T-cell (primary cell): ENCODE results near the gene AVL9. TPM values are rescaled to one million over a fixed set of nuclear protein-coding genes. Genes with fewer than 3 reads are reported as not detected.

Source experiments
- ATAC-seq, 4 experiments: fragments of 200-7000 bp in 3 of 4; fragments of 150-1000 bp in 1 of 4; cut with Tn5 transposase; replicated peaks in 1 of 4; 1 replicate in 3 of 4; 2 replicates in 1 of 4; pipeline ENCODE4 v1.10.0; 2021; ENCODE audit warnings: moderate library complexity in 3 of 4, mild to moderate bottlenecking in 2 of 4, moderate number of reproducible peaks in 1 of 4
- CTCF ChIA-PET, 2 donors: fragments of 300-600 bp; sonication (Branson Sonifier 250); formaldehyde crosslinking; loops; one replicate each; lab custom pipeline; 2022; ENCODE audit warnings: antibody characterized with exemption in 2 of 2; lab: Charles Lee
- POLR2A ChIA-PET, 2 donors: fragments of 300-600 bp; sonication (Branson Sonifier 250); formaldehyde crosslinking; loops; one replicate each; lab custom pipeline; 2022; ENCODE audit warnings: antibody characterized with exemption in 2 of 2; lab: Charles Lee
- DNase-seq, 35 experiments: peaks; one replicate each; pipeline versions ENCODE4 v3.0.0 to v3.0.0-alpha.2; 2013 to 2023
- H3K27ac ChIP-seq: one replicate; pipeline ENCODE4 v1.5.1; 2013; ENCODE audit warnings: low read length
- H3K27me3 ChIP-seq, 2 experiments: replicated peaks in 1 of 2; 1 replicate in 1 of 2; 2 replicates in 1 of 2; pipeline versions ENCODE4 v1.6.1 to v1.7.0; 2013; ENCODE audit warnings: low read length in 1 of 2, mixed read lengths in 1 of 2; ENCODE audit not compliant: control insufficient read depth in 2 of 2, insufficient read depth in 2 of 2; ENCODE audit errors: extremely low read depth in 1 of 2
- H3K36me3 ChIP-seq, 2 donors: 1 replicate in 1 of 2; 2 replicates in 1 of 2; pipeline versions ENCODE4 v1.6.1 to v1.7.0; 2013; ENCODE audit warnings: low read length in 1 of 2; ENCODE audit not compliant: control insufficient read depth in 2 of 2, insufficient read depth in 1 of 2; ENCODE audit errors: extremely low read depth in 1 of 2
- H3K4me1 ChIP-seq, 2 experiments: 1 replicate in 1 of 2; 2 replicates in 1 of 2; pipeline versions ENCODE4 v1.6.1 to v1.7.0; 2013; ENCODE audit warnings: low read length in 2 of 2, mixed read lengths in 1 of 2; ENCODE audit not compliant: insufficient read depth in 2 of 2, control insufficient read depth in 1 of 2; ENCODE audit errors: extremely low read depth in 1 of 2
- H3K4me3 ChIP-seq, 2 donors: 1 replicate in 1 of 2; 2 replicates in 1 of 2; pipeline versions ENCODE4 v1.5.1 to v1.7.0; 2013; ENCODE audit warnings: mild to moderate bottlenecking in 2 of 2, low read length in 1 of 2, moderate library complexity in 1 of 2; ENCODE audit not compliant: control insufficient read depth in 1 of 2; ENCODE audit errors: extremely low read depth in 1 of 2
- H3K9me3 ChIP-seq: 2 replicates; pipeline ENCODE4 v1.7.0; 2013
- H3K27ac Mint-ChIP-seq, 2 donors: one replicate each; pipeline ENCODE4 v1.8.0; 2020 to 2021; ENCODE audit warnings: mild to moderate bottlenecking in 2 of 2, mixed read lengths in 2 of 2
- H3K27me3 Mint-ChIP-seq, 2 donors: one replicate each; pipeline ENCODE4 v1.8.0; 2021 to 2022; ENCODE audit warnings: mixed read lengths in 2 of 2
- H3K36me3 Mint-ChIP-seq: one replicate; pipeline ENCODE4 v1.8.0; 2021; ENCODE audit warnings: mixed read lengths
- H3K4me1 Mint-ChIP-seq, 3 donors: one replicate each; pipeline ENCODE4 v1.8.0; 2020 to 2022; ENCODE audit warnings: mixed read lengths in 3 of 3, mild to moderate bottlenecking in 1 of 3
- H3K4me3 Mint-ChIP-seq, 3 donors: one replicate each; pipeline ENCODE4 v1.8.0; 2020 to 2022; ENCODE audit warnings: mild to moderate bottlenecking in 3 of 3, mixed read lengths in 3 of 3, moderate library complexity in 3 of 3
- H3K9me3 Mint-ChIP-seq, 3 donors: one replicate each; pipeline ENCODE4 v1.8.0; 2020 to 2022; ENCODE audit warnings: mixed read lengths in 3 of 3
- WGBS: methylation state at CpG from one replicate; pipeline ENCODE4 v1.1.5; 2013; ENCODE audit warnings: missing lambda C conversion rate; ENCODE audit not compliant: insufficient coverage; 5-methylcytosine and 5-hydroxymethylcytosine counted together
- total RNA-seq, 35 experiments: library from RNA in 6 of 35; stranded (reverse) in 6 of 35; fragments of 120-200 nt in 1 of 35; gene quantifications; one replicate each; pipeline versions ENCODE4 v1.2.1 to v1.2.4 and lab custom pipeline; 2013 to 2026

The AVL9 gene
- 10 to 100 TPM; 39.3 to 44.9 (median 39.7) TPM for total RNA-seq
- 50.2 TPM for total RNA-seq (2013)
- total RNA-seq (lab: John Stamatoyannopoulos, UW): 40.4 to 148 (median 113) reads per million in 29 experiments

DNA sequence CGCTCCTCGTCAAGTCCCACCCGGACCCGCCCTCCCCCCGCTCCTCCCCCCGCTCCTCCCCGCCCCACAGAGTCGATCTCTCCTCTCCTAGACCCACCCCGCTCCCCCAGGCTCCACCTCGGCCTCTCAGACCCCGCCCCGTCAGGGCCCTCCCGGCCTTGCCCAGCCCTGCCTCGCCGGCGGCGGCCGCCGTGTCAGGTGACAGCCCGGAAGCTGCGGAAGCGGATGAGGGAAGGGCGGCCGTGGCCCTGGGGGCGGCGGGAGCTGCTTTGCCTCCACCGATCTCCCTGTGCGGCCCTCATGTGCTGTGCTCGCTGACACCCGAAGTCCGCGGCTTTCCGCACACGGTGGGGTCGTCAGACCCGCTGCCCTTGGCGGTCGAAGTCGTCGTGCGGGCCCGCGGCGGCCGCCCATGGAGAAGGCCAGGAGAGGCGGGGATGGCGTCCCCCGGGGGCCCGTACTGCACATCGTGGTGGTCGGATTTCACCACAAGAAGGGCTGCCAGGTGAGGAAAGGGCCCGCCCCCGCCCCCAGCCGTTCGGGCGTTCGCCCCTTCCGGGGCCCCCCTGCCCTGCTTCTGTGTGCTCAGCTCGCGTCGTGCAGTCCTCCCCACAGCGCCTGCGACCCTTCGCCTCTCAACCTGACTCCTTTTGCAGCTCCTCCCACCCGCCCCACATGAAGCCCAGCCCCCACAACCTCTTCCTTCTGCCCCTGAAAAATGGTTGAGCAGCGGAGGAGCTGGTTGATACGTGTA, at the start of gene AVL9:
Gene AVL9 (plus strand): TSS at position 192 of the 754 bp plus-strand sequence. CDS start 221 bp downstream, at position 413.
- Mint-ChIP-seq H3K4me3 (peak within 1 kb of the TSS; percentile 90 to 98 (median 91)), H3K36me3 (peaks cover 11% of the 10 kb centered on the region), H3K9me3 (no peaks in the 10 kb centered on the region), H3K27ac (peak within 1 kb of the TSS; percentile 95 to 96), H3K4me1 (peaks cover 46 to 55% (median 47%) of the 10 kb centered on the region in 3 donors), H3K27me3 (no peaks in the 10 kb centered on the region)
- no peaks in the 10 kb centered on the region for H3K27me3 ChIP-seq
- peak within 1 kb of the TSS; percentile 68 to 79 for H3K4me3 ChIP-seq
- POLR2A ChIA-PET: interaction anchor here (0.6 to 1.0 kb wide), 8 partner anchors 10 to 639 kb away, joined by 3 to 11 read pairs (median 6); partner anchors contain the start of gene NT5C3A (in 1 of the 2)
- WGBS: under 1% methylated on average over 46 of the region's 67 CpGs
- CTCF ChIA-PET: interaction anchor here (0.6 to 1.5 kb wide), 6 partner anchors 16 to 351 kb away, joined by 3 to 4 read pairs (median 3); no protein-coding TSS in a partner anchor
- ATAC-seq (peak; percentile 93 to 97 (median 96)), DNase-seq (peak; percentile 97 to 100 (median 99))
- peaks cover 12 to 17% of the 10 kb centered on the region in 2 experiments for H3K4me1 ChIP-seq
- peaks cover 0 to 5% of the 10 kb centered on the region in 2 donors for H3K36me3 ChIP-seq
- H3K9me3 ChIP-seq: no peaks in the 10 kb centered on the region
- peak within 1 kb of the TSS; percentile 80 for H3K27ac ChIP-seq

DNA sequence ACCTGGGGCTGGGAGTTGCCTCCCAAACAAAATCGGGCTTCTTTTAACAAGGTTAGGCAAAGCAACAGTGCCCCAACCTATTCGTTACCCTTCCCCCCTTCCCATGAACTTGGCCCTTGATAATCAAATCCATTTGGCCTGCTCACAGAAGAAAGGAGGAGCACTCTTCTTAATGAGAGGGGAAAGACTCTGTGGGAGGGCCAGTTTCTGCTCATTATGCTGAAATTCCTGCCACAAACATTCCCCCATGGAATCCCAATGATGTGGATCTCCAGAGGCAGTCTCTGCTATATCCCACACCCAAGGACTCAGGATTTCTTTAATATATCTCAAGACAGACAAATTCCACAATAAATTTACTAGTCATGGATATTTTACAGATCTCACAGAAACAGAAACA, 48.1 kb upstream of the AVL9 start:
- H3K36me3 ChIP-seq: no peaks in the 10 kb centered on the region
- Mint-ChIP-seq H3K36me3 (no peaks in the 10 kb centered on the region), H3K27me3 (peaks cover 10 to 19% of the 10 kb centered on the region in 2 donors), H3K27ac (no peak overlapping the region), H3K4me1 (no peaks in the 10 kb centered on the region), H3K4me3 (no peak overlapping the region), H3K9me3 (peaks cover 0 to 10% (median 10%) of the 10 kb centered on the region in 3 donors)
- no CpG with 5 or more reads among the region's 2 CpGs for WGBS
- no peak overlapping the region for H3K4me3 ChIP-seq
- DNase-seq (no peak), ATAC-seq (no peak)
- H3K4me1 ChIP-seq: no peaks in the 10 kb centered on the region
- CTCF ChIA-PET: no interaction called here
- H3K9me3 ChIP-seq: no peaks in the 10 kb centered on the region
- no peak overlapping the region for H3K27ac ChIP-seq
- POLR2A ChIA-PET: no interaction called here
- peaks cover 0 to 5% of the 10 kb centered on the region in 2 experiments for H3K27me3 ChIP-seq

DNA sequence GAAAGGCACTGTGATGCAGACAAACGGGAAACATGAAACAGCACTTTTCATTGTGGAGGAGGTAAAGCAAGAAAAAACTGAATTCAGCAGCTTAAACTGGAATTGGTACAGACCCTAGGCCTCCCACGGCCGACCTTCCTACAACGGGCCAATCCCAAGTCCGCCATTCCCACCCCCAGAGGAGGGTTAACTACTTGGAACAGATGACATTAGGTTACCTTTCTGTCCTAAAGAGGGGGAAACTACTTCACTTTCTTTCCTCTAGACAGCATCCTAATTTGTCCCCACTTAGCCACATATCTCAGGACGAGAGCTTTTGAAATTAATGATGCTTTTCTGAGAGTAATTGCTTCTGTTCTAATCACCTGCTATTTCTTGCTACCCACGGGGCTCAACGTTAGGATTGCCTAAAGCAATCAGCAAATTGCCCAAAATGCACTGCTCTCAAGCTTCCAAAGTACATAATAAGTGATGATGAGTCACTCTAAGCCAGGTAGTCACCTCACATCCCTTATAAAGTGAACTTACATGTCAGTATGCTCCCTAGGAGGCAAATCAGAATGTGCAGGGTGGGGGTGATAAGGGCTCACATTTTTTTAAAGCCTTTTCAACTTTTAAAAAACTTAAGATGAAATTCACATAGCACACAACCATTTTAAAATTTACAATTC, 41.8 kb upstream of the AVL9 start:
- WGBS: no CpG with 5 or more reads among the region's 8 CpGs
- no peaks in the 10 kb centered on the region for H3K9me3 ChIP-seq
- ChIA-PET CTCF (no interaction called here), POLR2A (no interaction called here)
- ATAC-seq (no peak), DNase-seq (no peak)
- no peak overlapping the region for H3K27ac ChIP-seq
- Mint-ChIP-seq H3K4me3 (no peak overlapping the region), H3K36me3 (no peaks in the 10 kb centered on the region), H3K9me3 (peaks cover 0 to 5% (median 0%) of the 10 kb centered on the region in 3 donors), H3K27me3 (peaks cover 9 to 12% of the 10 kb centered on the region in 2 donors), H3K4me1 (no peaks in the 10 kb centered on the region), H3K27ac (no peak overlapping the region)
- no peak overlapping the region for H3K4me3 ChIP-seq
- peaks cover 0 to 9% of the 10 kb centered on the region in 2 experiments for H3K27me3 ChIP-seq
- H3K4me1 ChIP-seq: no peaks in the 10 kb centered on the region
- no peaks in the 10 kb centered on the region for H3K36me3 ChIP-seq

DNA sequence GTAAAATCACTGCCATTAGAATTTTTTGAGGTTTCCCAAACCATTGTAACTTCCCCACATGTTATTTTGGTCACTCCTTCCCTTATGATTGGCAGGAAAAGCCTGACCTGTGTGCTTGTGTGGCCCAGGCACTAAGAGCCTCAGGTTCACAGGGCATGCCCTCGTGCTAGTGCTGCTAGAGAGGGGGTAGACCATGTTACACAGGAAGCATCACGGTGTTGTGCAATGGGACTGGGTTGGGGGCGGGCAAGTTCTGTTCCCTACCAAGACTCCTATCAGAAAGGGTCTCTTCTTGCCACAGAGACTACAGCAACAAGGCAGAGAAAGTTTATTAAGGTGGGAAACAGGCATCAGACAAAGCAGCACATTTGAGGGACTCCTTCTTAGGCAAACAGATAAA, 37.3 kb upstream of the AVL9 start:
- 50% methylated on average over 1 of the region's 3 CpGs for WGBS
- Mint-ChIP-seq H3K9me3 (no peaks in the 10 kb centered on the region), H3K27me3 (peaks cover 11 to 14% of the 10 kb centered on the region in 2 donors), H3K27ac (no peak overlapping the region), H3K4me1 (no peaks in the 10 kb centered on the region), H3K36me3 (no peaks in the 10 kb centered on the region), H3K4me3 (no peak overlapping the region)
- H3K36me3 ChIP-seq: no peaks in the 10 kb centered on the region
- no peak overlapping the region for H3K27ac ChIP-seq
- ChIA-PET CTCF (no interaction called here), POLR2A (no interaction called here)
- no peak for ATAC-seq
- peaks cover 0 to 9% of the 10 kb centered on the region in 2 experiments for H3K27me3 ChIP-seq
- no peaks in the 10 kb centered on the region for H3K4me1 ChIP-seq
- no peaks in the 10 kb centered on the region for H3K9me3 ChIP-seq
- no peak for DNase-seq
- H3K4me3 ChIP-seq: no peak overlapping the region

DNA sequence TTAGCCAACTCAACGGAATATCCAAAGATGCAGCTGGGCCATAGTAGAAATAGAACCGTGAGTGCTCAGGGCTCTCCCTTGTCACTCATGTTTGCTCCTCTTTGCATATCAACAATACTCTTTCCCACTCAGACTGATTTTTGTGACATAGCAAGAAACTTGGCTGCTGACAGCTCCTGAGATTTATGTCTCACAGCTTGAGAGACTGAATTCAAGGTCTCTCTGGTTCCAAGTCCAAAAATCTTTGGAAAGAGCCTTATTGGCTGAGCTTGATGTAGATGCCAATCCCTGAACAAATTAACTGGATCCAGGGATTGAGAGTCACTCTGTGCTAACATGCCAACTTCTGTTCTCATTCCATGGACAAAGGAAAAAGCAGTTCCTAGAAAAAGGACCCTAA, 35.5 kb upstream of the AVL9 start:
- peaks cover 6 to 9% of the 10 kb centered on the region in 2 donors for H3K27me3 Mint-ChIP-seq
- CTCF ChIA-PET: interaction anchor here in 1 of 2 donors (0.6 kb wide), 1 partner anchor 112 kb away, joined by 3 read pairs; no protein-coding TSS in a partner anchor
- H3K27me3 ChIP-seq: peaks cover 0 to 7% of the 10 kb centered on the region in 2 experiments

DNA sequence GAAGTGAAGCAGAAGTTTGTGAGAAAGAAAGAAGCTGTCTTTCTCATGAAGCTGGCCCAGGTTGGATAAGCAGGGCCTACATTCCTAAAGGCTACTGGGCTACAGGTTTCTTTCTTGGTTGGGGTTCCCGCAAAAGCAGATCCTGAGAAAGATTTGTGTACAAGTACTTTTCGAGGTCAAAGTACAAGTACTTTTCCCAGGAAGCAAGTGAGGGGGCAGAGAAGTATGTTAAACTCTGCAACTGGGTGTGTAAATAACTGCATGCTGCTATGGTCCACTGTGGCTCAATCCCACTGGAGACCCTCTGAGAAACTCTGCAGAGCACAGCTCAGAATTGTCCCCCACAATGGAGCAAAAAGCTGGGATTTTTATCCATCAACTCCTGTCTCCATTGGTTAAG, 33.8 kb upstream of the AVL9 start:
- ATAC-seq: no peak
- peaks cover 3 to 9% of the 10 kb centered on the region in 2 donors for H3K27me3 Mint-ChIP-seq
- Histone ChIP-seq H3K27me3 (peaks cover 0 to 4% of the 10 kb centered on the region in 2 experiments), H3K27ac (no peak overlapping the region), H3K4me3 (no peak overlapping the region), H3K9me3 (no peaks in the 10 kb centered on the region), H3K4me1 (no peaks in the 10 kb centered on the region), H3K36me3 (no peaks in the 10 kb centered on the region)
- ChIA-PET POLR2A (no interaction called here), CTCF (no interaction called here)
- H3K9me3 Mint-ChIP-seq: no peaks in the 10 kb centered on the region
- no peak for DNase-seq
- 83% methylated on average over 2 of the region's 2 CpGs for WGBS
- H3K4me1 Mint-ChIP-seq: no peaks in the 10 kb centered on the region
- H3K36me3 Mint-ChIP-seq: no peaks in the 10 kb centered on the region
- no peak overlapping the region for H3K4me3 Mint-ChIP-seq
- H3K27ac Mint-ChIP-seq: no peak overlapping the region

More for the DNA sequence above, 35.5 kb upstream of the AVL9 start:
- H3K27ac ChIP-seq: no peak overlapping the region
- WGBS: 77% methylated on average over 2 of the region's 2 CpGs
- POLR2A ChIA-PET: interaction anchor here in 1 of 2 donors (0.6 kb wide), 1 partner anchor 207 kb away, joined by 3 read pairs; no protein-coding TSS in a partner anchor
- no peaks in the 10 kb centered on the region for H3K4me1 ChIP-seq
- H3K4me3 ChIP-seq: no peak overlapping the region
- Mint-ChIP-seq H3K4me3 (no peak overlapping the region), H3K4me1 (no peaks in the 10 kb centered on the region), H3K9me3 (no peaks in the 10 kb centered on the region), H3K27ac (no peak overlapping the region), H3K36me3 (no peaks in the 10 kb centered on the region)
- no peaks in the 10 kb centered on the region for H3K9me3 ChIP-seq
- no peak for ATAC-seq
- no peaks in the 10 kb centered on the region for H3K36me3 ChIP-seq
- no peak for DNase-seq
